Stimulated activated CD4-positive, alpha-beta T cell treated with anti-CD3 and anti-CD28 coated beads, Interleukin-15, amount 100 ng/mL, for 24 hours (primary cell): ENCODE data around the gene SLC22A31.
A peak's percentile ranks its signal among the peaks of the same experiment; 100 is the strongest.
"Not testable (repeated sequence)": the region's sequence is repeated elsewhere in the genome, so short reads cannot be mapped to it uniquely, and the experiment has no call there.

Source experiments
- DNase-seq: peaks from one replicate; pipeline ENCODE4 v3.0.0-alpha.2; 2020

The SLC22A31 gene

DNA sequence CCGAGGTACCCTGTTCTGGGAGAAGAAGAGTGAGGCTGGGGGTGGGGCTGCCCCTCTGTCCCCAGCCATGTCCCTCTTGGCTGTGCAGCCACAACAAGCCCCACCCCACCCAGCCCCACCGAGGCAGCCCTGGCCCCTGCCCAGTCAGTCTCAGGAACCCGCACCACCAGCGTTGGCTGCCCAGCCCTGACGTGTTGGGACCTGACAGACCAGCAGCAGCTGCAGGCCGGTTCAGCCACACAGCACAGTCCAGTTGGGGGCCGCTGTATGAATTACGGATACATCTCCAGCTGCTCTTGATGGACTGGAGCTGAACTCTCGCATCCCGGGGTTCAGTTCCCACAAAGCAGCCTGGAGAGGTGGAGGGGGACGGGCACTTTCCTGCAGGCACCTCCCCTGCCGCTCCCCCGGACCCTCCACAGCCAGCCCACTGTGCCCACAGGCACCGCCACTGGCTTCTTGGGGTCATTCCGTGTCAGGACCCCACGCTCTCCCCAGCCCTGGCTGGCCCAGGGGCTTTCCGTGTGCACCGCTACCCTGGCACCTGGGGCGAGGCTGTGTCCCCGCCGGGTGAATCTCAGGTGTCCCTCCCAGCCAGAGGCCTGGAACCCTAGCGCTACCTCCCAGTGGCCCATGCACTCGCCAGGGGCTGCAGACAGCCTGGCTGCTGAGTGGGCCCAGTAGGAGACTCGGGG is 21.7 kb downstream of the SLC22A31 start:
- no peak for DNase-seq

DNA sequence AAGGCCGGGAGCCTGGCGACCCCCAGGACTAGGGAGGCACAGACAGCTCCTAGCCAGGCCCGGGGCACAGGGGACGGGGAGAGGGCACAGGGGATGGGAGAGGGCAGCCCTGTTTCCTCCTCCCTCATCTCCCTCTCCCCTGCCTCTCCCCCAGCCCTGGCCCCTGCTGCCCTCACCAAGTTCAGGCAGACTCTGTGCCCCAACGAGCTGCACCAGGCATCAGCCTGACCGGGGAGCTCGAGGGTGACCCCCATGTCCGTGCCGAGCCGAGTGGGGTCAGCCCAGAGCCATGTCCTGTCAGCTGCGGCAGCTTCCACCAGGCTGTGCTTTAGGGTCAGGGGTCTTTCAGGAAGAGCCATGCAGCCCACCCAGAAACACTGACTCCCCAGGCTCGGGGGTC is 22.8 kb downstream of the SLC22A31 start:
- DNase-seq, result no peak

DNA sequence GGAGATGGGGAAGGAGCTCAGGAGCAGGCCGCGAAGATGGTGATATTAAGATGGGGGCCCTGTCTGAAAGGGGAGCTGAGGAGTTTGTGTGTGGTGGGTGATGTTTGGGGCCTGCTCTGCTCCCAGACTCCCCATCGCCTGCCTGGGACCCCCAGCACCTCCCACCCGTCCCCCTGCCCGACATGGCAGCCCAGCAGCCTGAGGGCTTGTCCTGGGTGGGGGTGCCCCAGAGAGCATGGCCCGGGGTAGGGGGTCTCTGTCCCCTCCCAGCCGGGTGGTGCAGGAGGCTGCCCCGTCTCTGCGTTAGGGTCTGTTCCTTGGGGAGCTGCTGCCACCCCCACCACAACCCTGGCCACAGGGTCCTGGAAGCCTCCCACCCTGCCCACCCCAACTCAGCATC is 23.6 kb downstream of the SLC22A31 start:
- DNase-seq, result no peak

DNA sequence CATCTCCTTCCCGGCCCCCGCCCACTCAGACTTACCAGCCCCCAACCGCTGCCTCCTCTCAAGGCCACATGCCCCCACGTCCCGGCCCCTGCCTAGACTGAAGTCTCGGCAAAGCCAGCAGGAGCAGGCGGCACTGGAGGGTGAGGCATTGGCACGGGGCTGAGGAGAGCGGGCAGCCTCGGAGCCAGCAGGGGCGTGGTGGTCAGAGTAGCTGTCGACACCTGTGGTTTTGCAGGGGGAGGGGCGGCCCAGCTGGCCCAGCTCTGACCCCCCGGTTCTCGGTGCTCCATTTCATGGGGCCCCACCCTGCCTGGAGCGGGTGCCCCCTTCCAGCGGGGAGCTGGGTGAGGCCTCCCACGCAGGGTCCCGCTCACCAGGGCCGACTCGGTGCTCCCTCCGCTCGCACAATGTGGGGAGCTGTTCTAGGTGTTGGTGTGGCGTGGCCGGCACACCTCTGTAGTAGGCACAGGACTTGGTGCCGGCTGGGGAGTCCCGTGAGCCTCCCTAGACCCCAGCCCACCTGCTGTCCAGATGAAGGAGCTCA is 24.1 kb downstream of the SLC22A31 start:
- no peak for DNase-seq

DNA sequence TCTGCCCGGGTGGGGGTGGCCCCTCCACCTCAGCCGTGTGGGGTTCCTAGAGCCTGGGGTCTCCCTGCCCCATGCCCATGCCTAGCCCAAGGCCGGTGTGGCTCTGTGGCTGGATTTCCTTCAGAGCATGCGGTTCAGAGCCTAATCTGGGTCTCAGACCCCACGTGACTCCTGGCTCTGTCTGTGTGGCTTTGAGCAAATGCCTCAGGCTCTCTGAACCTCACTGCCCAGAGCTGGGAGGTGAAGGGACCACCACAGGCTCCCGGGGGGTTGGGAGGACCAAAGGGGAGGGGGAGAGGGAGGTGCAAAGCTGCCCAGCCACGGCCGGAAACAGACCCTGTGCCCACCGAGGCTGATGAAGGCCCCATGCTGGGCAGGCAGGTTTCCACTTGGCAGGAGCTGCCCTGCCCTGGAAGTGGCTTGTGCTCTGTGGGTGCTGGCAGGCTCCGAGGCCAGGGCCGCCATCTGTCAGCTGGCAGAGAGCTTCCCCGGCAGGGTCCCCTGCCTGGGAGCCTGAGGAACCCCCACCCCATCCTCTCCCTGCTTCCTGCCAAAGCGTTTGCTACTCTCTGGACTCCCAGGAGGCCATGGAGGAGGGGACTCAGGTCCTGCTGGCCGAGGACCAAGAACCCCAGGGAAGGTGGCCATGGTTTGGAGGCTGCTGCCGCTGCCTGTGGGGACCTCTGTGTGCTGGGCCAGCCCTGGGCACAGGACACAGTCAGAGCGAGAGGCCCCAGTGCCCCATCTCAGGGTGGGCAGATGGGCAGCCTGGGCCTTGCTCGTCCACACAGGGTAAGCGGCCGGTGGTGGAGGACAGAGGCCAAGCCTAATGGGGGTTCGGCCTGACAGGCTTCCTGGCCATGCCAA is 24.8 kb downstream of the SLC22A31 start:
- DNase-seq, result no peak

DNA sequence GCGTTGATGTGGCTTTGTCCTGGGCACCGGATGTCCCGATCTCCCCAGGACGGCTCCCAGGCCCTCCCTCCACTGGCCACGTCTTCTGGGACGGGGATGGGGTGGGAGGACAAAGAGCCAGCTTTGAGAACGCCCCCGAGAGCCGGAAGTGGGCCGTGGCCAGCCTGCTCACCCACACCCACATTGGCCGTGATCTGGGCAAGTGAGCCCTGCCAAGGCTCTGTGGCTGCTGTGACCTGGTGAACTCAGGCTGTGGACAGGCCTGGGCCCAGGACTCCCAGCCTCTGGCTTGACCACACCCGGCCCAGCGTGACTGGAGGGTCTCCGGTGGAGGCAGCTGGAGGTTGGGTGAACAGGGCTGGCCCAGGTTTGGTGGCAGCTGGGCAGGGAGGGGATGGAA is 25.5 kb downstream of the SLC22A31 start:
- DNase-seq, result no peak

DNA sequence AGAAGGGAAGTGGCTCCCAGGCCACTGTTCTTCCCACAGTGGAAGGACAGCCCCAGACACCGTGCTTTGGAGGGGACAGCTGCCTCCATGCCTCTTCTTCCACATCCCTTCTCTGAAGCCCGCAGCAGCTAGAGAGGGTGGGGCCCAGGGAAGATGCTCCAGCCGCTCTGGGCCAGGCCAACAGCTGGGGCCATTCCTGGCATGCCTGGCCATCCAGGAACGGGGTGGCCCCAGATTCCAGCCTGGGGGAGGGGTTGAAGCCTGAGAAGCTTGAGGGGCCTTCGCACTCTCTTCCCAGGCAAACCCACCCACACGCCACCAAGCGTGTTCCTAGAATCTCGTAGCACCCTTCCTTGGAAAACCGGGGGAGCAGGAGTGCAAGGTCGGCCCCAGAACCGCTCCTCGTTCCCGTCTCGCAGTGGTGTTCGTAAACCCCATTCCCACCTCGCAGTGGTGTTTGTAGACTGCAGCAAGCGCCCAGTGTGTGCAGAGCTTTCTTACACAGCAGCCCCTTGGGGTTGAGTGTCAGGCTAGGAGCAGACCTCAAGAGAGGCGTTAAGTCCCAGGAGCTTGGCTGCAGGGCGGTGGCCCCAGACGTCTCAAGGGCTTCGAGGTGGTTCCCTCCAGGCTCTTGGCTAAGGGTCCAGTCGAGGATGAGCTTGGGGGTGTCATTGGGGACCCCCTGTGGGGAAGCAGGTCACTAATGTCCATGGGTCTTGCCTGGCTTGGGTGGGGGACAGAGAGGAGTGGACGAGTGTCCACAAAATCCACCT is 26.1 kb downstream of the SLC22A31 start:
- DNase-seq, result no peak

DNA sequence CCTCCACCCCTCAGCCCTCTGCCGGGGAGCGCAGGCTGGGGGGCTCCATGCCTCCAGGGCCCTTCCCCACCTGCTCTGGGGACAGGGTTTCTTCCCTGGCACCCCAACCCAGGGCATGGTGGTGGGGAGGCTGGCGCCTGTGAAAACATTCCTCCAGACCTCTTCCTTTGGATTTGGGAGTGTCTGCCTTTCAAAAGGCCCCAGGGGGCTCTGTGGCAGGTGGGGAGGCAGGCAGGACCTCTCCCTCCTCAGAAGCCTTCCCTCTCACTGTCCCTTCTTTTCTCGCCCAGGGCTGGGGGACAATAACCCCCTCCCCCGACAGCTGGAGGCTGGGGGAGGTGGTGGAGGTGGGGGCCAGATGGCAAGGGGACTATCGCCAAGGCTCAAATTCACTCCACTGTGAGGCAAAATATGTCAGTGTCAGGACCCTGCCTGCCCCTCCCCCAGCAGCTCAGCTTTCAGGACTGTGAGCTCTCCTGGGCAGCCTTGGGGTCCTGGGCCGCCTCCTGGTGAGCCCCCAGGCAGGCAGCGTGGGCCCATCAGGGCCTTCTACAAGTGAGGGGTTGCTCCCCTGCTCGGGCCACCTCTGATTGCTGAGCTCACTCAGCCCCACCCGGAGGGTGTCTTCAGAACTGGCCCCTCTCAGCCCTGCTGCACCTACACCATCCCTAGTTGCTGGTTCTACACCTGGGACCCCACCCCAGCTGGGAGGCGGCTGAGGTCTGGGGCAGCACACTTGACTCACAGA is 27.0 kb downstream of the SLC22A31 start:
- no peak for DNase-seq

DNA sequence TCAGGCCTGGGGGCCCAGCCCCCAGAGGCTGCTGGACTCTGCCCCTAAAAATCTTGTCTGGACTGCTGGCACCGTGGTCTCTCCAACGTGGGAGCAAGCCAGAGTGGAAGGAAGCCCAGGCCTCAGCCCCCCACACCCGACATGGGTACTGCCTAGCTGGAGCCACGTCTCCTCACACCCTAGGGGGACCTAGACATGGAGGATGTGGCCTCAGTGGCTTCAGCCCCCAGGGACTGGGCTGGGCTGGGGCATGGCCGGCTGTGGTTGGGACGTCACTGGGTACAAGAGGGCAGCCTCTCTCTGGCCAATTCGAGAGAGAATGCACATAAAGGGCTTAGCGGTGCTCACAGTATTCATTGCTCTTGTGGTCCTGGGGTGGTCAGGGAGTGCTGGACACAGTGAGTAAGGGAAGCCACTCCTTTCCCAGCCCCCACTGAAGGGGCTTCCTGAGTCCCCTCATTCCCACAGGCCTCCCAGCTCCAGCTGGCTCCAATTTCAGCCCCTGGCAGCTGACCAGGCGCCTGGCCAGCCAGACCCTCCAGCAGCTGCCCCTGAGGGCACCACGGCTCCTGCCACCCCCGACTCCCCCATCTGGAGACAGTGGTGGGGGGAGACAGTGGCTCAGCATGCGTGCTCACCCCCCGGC is 27.7 kb downstream of the SLC22A31 start:
- no peak for DNase-seq

DNA sequence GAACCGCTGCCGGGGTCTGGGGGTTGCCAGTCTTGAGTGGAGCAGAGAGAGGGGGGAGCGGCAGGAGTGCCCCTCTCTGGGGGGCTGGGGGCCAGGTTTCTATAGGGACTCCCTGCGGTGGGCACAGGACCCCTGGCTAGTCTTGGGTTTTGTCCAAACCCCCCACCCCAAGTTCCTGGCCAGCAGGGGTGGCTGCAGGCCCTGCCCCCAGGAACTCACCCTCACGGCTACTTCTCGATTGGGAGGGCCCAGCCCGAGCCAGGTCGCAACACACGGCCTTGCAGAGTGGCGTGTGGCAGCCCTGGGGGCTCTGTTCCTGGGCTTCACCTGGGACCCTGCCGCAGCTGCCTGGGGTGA is 28.2 kb downstream of the SLC22A31 start:
- no peak for DNase-seq

DNA sequence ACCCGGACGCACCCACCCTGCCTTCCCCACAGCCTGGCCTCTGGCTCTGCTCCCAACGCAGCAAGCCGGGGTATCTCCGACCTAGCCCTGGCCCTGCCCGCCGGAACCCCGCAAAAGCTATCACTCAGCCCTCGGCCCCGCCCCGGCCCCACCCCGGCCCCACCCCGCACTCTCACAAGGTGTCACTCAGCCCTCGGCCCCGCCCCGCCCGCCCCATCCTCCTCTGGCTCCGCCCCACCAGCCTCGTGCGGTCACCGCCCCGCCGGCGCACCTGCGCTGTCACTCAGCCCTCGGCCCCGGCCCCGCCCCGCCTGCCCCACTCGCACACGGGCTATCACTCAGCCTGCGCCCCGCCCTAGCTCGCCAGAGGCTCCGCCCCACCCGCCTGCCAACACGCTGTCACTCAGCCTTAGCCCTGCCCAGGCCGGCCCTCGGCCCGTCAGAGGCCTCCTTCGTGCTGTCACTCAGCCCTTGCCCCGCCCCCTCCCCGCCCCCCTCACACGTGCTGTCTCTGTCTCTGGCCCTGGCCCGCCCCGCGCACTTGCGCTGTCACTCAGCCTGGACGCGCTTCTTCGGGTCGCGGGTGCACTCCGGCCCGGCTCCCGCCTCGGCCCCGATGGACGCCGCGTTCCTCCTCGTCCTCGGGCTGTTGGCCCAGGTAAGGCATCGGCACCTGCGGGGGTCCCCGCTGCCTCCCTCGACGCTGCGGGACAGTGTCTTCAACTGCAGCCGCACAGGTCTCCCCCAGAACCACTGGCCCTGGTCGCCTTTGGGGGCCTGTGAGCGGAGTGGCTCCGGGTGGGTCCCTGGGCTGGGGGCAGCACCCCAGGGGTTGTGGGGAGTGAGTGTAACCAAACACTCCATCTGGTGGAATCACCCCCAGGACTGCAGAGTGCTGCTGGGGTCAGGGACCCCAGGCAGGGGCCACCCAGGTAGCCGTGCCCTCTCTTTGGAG is 28.8 kb downstream of the SLC22A31 start, which contains the start of gene CDH15:
Gene CDH15 (plus strand): TSS at position 533 of the 955 bp plus-strand sequence. CDS start 84 bp downstream, at position 617.
- DNase-seq, result peak; percentile 97

DNA sequence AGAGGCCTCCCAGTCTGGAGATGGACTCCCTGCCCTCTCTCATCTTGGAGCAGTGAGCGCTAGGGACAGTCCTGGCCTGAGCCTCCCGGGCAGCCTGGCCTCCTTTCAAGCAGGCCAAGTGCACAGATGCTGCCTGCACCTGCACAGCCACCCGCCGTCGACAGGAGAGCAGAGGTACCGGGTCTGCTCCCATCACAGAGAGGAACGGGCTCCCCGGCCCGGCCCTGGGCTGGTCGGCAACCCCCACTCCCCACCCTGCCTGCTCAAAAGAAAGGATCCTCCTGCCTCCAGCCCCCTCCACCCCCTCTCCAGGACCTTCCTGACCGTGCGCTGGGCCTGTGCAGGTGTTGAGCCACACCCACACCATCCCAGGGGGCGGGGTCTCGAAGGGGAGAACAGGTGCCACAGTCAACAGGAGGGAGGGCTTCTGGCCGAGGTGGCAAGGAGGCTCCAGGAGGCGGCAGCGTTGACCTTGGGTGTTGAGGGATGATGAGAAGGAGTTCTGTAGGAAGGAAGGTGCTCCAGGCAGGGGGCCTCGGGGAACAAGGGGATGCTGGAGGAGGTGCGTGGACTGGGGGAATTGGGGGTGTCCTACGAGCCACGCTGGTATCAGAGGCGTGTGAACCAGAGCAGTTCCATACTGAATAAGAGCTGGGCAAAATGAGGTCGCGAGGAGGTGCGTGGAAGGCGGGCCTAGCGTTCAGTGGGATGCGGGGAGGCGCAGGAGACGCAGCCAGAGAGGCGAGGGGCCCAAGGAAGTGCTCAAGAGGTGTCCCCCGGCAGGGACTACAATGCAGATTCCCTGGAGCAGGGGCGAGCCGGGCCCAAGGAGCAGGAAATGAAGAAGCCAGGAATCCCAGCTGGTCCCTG is 29.8 kb downstream of the SLC22A31 start:
- peak; percentile 41 for DNase-seq

DNA sequence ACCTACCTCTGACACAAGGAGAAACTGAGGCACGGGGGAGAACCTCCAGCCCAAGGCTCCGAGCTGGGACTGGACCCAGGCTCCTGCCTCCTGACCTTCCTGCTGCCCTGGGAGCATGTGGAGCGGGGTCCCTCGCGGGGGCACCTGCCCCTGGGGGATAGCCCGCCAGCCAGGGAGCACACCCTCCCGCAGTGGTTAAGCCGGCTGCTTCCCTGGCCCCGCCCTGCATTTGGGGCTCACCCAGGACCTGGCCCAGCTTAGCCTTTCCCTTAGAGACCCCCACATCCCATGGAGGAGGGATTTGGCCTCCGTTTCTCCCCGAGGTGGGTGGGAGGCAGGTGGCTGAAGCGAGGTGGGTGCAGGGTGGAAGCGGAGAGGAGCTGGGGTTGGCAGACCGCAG is 30.6 kb downstream of the SLC22A31 start:
- DNase-seq, result no peak

DNA sequence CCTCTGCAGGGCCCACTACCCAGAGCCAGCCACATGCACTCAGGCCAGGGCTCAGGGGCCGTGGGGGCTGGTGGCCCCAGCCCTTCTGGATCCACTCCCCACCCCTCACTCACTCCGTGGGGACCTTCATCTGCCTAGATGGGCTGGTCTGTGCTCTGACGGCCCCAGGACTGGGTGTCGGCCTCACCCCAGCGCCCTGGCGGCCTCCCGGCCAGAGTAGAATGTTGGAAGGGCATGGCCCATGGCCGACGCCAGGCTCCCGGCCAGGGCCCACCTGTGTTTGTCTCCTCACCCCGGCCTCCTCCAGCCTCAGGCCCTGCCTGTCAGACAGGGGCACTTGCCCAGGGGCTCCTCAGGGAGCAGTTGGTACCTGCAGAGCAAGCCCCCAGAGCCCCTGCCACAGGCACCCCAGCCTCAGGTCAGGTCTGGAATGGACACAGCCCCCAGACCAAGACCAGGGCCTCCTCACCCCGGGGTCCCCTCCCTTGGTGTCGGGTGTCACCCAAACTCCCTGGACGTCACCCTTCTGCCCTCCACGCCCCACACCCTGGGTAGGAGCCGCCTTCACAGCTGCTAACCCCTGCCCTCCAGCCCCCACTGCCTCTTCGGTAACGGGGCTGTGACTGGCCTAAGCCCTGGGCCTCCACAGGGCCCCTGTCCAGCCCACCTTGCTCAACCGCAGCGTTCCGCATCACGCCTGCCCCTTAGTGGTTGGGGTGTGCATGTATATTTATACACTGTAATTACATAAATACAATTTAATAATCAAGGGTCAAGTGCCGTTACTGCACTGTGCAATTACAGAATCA is 31.8 kb downstream of the SLC22A31 start:
- no peak for DNase-seq

DNA sequence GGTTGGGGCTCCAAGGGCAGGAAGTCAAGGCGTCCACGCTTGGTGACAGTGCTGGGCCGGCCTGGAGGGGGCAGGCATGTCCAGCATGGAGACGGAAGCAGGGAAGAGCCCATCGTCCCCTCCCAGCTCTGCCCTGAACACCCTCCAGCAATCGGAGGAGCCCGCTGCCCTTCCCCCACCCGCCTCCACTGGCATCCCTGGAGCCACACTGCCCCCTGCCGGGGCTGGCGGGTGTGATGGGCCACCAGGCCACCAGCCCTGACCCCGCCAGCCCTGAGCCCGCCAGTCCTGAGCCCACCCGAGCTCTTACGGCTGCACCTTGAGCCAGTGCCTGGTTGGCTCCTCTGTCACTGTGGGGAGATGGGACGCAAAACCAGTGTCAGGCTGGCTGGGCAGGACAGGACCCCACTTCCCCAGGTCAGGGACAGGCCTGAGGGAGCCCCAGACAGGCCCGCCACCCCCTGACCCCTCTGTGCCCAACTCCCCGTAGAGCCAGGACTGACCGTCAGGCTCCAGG is 32.9 kb downstream of the SLC22A31 start:
- peak; percentile 93 for DNase-seq

DNA sequence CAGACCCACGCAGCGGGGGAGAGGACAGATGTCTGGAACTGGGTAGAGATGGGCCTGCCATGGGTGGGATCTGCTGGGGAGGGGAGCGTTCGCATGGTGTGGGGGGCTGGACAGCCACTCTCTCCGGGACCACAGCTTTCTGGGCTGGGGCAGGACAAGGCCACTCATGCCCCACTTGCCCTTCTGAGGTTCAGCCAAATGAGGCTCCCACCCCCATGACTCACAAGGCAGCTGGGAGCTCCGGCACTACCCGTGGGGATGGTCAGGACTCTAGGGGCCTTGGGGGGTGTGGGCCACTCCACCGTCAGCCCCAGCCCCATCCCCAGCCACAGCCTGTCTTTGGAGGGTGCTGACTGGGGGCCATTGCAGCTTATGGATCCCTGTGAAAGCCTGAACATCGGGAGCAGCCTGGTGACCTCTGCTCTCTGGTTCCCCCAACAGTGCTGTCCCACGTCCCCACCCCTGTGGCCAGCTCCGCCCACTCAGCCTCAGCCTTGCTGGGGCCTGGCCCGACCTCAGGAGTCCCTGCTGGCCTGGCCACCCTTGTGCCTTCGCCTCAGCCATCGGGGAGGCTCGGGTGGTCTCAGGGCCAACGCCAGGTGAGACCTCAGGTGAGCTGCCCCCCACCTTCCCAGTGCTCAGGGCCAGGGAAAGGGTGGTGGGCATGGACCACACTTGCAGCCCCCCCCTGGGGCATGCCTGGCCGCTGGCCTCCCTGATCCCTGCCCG is 33.5 kb downstream of the SLC22A31 start:
- no peak for DNase-seq

DNA sequence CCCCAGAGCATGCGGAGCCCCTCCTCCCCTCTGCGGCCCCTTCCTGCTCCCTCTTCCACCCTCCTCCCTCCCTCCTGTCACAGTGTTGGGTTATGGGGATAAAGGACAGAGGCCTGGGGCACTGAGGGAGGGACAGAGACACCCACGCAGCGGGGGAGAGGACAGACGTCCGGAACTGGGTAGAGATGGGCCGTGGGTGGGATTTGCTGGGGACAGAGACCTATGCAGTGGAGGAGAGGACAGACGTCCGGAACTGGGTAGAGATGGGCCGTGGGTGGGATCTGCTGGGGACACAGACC is 34.7 kb downstream of the SLC22A31 start:
- not testable (repeated sequence) for DNase-seq
